NCI-H226 (cell line): ENCODE measurements around the gene RCAN1.

Experiments used
- DNase-seq: peaks from one replicate; pipeline ENCODE4 v3.0.0-alpha.2; 2015

RCAN1 gene

GRCh38 chr21:34614628-34615486 is at the start of gene RCAN1:
Gene RCAN1, minus strand, starts transcription at chr21:34615113. Its CDS starts 102 bp downstream, at chr21:34615011.
- peak; percentile 91 for DNase-seq

GRCh38 chr21:34661848-34662247 is 46.9 kb upstream of the RCAN1 start:
- DNase-seq: no peak

- DNase-seq: no peak
These were observed 38.6 kb upstream of the RCAN1 start for GRCh38 chr21:34653522-34653921.

GRCh38 chr21:34651642-34652041 is 36.7 kb upstream of the RCAN1 start:
- DNase-seq: no peak

- DNase-seq: no peak
These were observed 36.0 kb upstream of the RCAN1 start for GRCh38 chr21:34650861-34651431.

GRCh38 chr21:34649400-34649799 is 34.5 kb upstream of the RCAN1 start:
- DNase-seq: no peak

- no peak for DNase-seq
These were observed 33.9 kb upstream of the RCAN1 start for GRCh38 chr21:34648739-34649297.

GRCh38 chr21:34647555-34647954 is 32.6 kb upstream of the RCAN1 start:
- DNase-seq: no peak

GRCh38 chr21:34644825-34645224 is 29.9 kb upstream of the RCAN1 start:
- DNase-seq: peak; percentile 47

- DNase-seq: peak; percentile 30
These were observed 27.5 kb upstream of the RCAN1 start for GRCh38 chr21:34642211-34643075.

GRCh38 chr21:34640858-34641257 is 25.9 kb upstream of the RCAN1 start:
- DNase-seq: peak; percentile 73

- no peak for DNase-seq
These were observed 25.2 kb upstream of the RCAN1 start for GRCh38 chr21:34639882-34640788.

- DNase-seq: no peak
These were observed 24.3 kb upstream of the RCAN1 start for GRCh38 chr21:34639250-34639649.

GRCh38 chr21:34636961-34637360 is 22.0 kb upstream of the RCAN1 start:
- no peak for DNase-seq

GRCh38 chr21:34635307-34635706 is 20.4 kb upstream of the RCAN1 start:
- no peak for DNase-seq

GRCh38 chr21:34632498-34632897 is 17.6 kb upstream of the RCAN1 start:
- no peak for DNase-seq

- peak; percentile 24 for DNase-seq
These were observed 15.7 kb upstream of the RCAN1 start for GRCh38 chr21:34630536-34631143.

GRCh38 chr21:34626131-34626530 is 11.2 kb upstream of the RCAN1 start:
- DNase-seq: no peak

GRCh38 chr21:34625030-34625593 is 10.2 kb upstream of the RCAN1 start:
- no peak for DNase-seq

- DNase-seq: no peak
These were observed 8.6 kb upstream of the RCAN1 start for GRCh38 chr21:34623516-34623915.
